Measurements from ENCODE around the gene CBX8.

- TF ChIP-seq, protein P1, sequence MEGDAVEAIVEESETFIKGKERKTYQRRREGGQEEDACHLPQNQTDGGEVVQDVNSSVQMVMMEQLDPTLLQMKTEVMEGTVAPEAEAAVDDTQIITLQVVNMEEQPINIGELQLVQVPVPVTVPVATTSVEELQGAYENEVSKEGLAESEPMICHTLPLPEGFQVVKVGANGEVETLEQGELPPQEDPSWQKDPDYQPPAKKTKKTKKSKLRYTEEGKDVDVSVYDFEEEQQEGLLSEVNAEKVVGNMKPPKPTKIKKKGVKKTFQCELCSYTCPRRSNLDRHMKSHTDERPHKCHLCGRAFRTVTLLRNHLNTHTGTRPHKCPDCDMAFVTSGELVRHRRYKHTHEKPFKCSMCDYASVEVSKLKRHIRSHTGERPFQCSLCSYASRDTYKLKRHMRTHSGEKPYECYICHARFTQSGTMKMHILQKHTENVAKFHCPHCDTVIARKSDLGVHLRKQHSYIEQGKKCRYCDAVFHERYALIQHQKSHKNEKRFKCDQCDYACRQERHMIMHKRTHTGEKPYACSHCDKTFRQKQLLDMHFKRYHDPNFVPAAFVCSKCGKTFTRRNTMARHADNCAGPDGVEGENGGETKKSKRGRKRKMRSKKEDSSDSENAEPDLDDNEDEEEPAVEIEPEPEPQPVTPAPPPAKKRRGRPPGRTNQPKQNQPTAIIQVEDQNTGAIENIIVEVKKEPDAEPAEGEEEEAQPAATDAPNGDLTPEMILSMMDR (IDR thresholded peaks at IDR 0.05; ENCODE audit: low read depth, low read length): no peak
- TF ChIP-seq POLR2A (IDR thresholded peaks at IDR 0.05; ENCODE audit: extremely low read depth, insufficient read length): no peak
- TF ChIP-seq MAX (IDR thresholded peaks at IDR 0.05; ENCODE audit: low read depth, low read length): no peak
- TF ChIP-seq MYC (IDR thresholded peaks at IDR 0.05; ENCODE audit: low read depth, low read length): no peak
Measured at GRCh38 chr17:79792984-79793923, 3.6 kb downstream of the CBX8 start.
